GM12874 (cell line): Measurements from ENCODE around the gene GAS7.

ENCODE experiments used
- CTCF ChIP-seq: IDR thresholded peaks from 2 replicates; pipeline ENCODE4 v1.5.1; 2011; ENCODE audit warnings: low read depth, mild to moderate bottlenecking, control low read depth, low read length, moderate library complexity; ENCODE audit not compliant: insufficient read depth

The GAS7 gene

GRCh38 chr17:10060526-10060925, 137.9 kb downstream of the GAS7 start:
- no peak for TF ChIP-seq CTCF

- TF ChIP-seq CTCF, result no peak
These were observed 138.7 kb downstream of the GAS7 start for GRCh38 chr17:10059684-10060211.

GRCh38 chr17:10058921-10059683, 139.3 kb downstream of the GAS7 start:
- no peak for TF ChIP-seq CTCF

- TF ChIP-seq CTCF, result no peak
These were observed 143.0 kb downstream of the GAS7 start for GRCh38 chr17:10055262-10055975.

- no peak for TF ChIP-seq CTCF
These were observed 144.4 kb downstream of the GAS7 start for GRCh38 chr17:10053782-10054540.

GRCh38 chr17:10052106-10052813, 146.1 kb downstream of the GAS7 start:
- TF ChIP-seq CTCF, result no peak
